UCSD-AML1 (cell line): ENCODE results near the gene SLC25A1.
A peak's percentile ranks its signal among the peaks of the same experiment; 100 is the strongest.

ENCODE experiments used
- DNase-seq: peaks from one replicate; lab custom pipeline; 2025; ENCODE audit not compliant: unreplicated experiment; lab: John Stamatoyannopoulos, UW

SLC25A1 gene

GRCh38 chr22:19181786-19182471, 3.4 kb upstream of the SLC25A1 start:
- no peak for DNase-seq

GRCh38 chr22:19180740-19181410, 2.3 kb upstream of the SLC25A1 start:
- DNase-seq, result no peak

GRCh38 chr22:19180234-19180633, 1.7 kb upstream of the SLC25A1 start:
- DNase-seq, result no peak

- peak; percentile 73 for DNase-seq
These were observed 1.0 kb upstream of the SLC25A1 start for GRCh38 chr22:19179497-19180048.

- DNase-seq, result peak; percentile 67
These were observed 375 bp downstream of the SLC25A1 start for GRCh38 chr22:19178065-19178656.

GRCh38 chr22:19177164-19178064, 1.1 kb downstream of the SLC25A1 start:
- no peak for DNase-seq

GRCh38 chr22:19176732-19177131, 1.8 kb downstream of the SLC25A1 start:
- no peak for DNase-seq

GRCh38 chr22:19176175-19176643, 2.3 kb downstream of the SLC25A1 start:
- DNase-seq, result no peak

- no peak for DNase-seq
These were observed 2.8 kb downstream of the SLC25A1 start for GRCh38 chr22:19175602-19176174.

- DNase-seq, result no peak
These were observed 3.4 kb downstream of the SLC25A1 start for GRCh38 chr22:19175026-19175601.

GRCh38 chr22:19174106-19175025, 4.2 kb downstream of the SLC25A1 start:
- DNase-seq, result no peak

- no peak for DNase-seq
These were observed 5.2 kb downstream of the SLC25A1 start for GRCh38 chr22:19173047-19174035.

GRCh38 chr22:19172213-19173046, 6.1 kb downstream of the SLC25A1 start:
- DNase-seq, result no peak

- DNase-seq, result no peak
These were observed 8.6 kb downstream of the SLC25A1 start for GRCh38 chr22:19169947-19170318.

GRCh38 chr22:19169002-19169946, 9.3 kb downstream of the SLC25A1 start:
- DNase-seq, result no peak
